ENCODE data around the gene TPM1.

TPM1 gene

DNA sequence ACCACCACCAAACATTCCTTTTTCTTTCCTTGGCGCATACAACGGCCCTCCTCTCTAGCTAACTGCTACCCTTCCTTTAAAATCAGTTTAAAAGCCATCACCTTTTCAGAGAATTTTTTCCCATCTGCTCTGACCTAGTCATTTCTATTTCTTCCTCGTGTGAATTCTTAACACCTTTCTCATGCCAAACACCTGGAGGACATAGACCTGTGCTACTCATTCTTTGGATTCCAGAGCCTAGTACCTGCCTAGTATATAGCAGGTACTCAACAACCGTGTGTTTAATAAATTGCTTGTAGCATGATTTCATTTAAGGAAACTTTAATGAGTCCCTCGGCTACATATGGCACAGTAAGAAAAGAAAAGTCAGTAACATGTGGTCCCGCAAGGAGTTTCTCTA is 2.0 kb upstream of the TPM1 start:
- no peaks in the 10 kb centered on the region; the same call in 1 of the 2 replicates for H3K27me3 ChIP-seq (ENCODE audit: low read length)
- no peak overlapping the region for H3K9ac ChIP-seq (ENCODE audit: low read length)
- H3K36me3 ChIP-seq (ENCODE audit: low read length): no peaks in the 10 kb centered on the region
- no peak overlapping the region for H3K4me3 ChIP-seq (ENCODE audit: insufficient read depth, low read length, poor library complexity, severe bottlenecking)
- TF ChIP-seq, protein P1, sequence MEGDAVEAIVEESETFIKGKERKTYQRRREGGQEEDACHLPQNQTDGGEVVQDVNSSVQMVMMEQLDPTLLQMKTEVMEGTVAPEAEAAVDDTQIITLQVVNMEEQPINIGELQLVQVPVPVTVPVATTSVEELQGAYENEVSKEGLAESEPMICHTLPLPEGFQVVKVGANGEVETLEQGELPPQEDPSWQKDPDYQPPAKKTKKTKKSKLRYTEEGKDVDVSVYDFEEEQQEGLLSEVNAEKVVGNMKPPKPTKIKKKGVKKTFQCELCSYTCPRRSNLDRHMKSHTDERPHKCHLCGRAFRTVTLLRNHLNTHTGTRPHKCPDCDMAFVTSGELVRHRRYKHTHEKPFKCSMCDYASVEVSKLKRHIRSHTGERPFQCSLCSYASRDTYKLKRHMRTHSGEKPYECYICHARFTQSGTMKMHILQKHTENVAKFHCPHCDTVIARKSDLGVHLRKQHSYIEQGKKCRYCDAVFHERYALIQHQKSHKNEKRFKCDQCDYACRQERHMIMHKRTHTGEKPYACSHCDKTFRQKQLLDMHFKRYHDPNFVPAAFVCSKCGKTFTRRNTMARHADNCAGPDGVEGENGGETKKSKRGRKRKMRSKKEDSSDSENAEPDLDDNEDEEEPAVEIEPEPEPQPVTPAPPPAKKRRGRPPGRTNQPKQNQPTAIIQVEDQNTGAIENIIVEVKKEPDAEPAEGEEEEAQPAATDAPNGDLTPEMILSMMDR (IDR thresholded peaks at IDR 0.05; ENCODE audit: insufficient read depth, low read length, poor library complexity, severe bottlenecking): no peak
- TF ChIP-seq EZH2phosphoT487 (conservative IDR thresholded peaks at IDR 0.05; ENCODE audit: low read length): no peak
- H3F3A ChIP-seq (ENCODE audit: insufficient read depth): no peaks in the 10 kb centered on the region
- H3K4me2 ChIP-seq (ENCODE audit: low read depth, low read length, poor library complexity, severe bottlenecking): no peak overlapping the region
- no peaks in the 10 kb centered on the region for H3K79me2 ChIP-seq (ENCODE audit: insufficient read depth, low read length)
- H3K9me2 ChIP-seq (replicated peaks; ENCODE audit: insufficient read depth, low read length): no peaks in the 10 kb centered on the region
- H3K27ac ChIP-seq (ENCODE audit: low read depth, low read length): no peak overlapping the region
- no peaks in the 10 kb centered on the region for H3K9me3 ChIP-seq (ENCODE audit: insufficient read depth, low read length)
- H2AFZ ChIP-seq (ENCODE audit: low read depth, low read length, severe bottlenecking): no peak overlapping the region
- no peaks in the 10 kb centered on the region for H4K20me1 ChIP-seq (ENCODE audit: low read depth, low read length)

DNA sequence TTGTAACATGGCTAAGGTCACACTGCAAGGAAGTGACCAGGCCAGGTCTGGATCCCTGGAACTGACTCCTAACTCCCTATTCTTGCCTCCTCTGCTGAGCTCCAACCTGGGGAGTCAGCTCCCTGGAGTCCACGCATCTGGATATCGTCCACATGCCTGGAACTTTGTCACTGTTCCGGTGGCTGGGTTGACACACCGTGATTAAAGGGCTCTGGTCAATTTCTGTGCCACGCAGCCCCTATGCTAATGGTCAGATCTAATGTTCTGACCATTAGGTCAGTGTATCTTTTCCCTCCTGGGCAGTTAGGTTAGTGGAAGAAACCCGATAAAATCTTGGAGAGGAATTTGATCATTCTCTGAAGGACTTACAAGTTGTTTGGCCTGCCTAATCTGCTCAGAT is 1.6 kb upstream of the TPM1 start:
- Histone ChIP-seq H3K27ac (ENCODE audit: low read depth, low read length) (no peak overlapping the region), H2AFZ (ENCODE audit: low read depth, low read length, severe bottlenecking) (no peak overlapping the region), H3K9me3 (ENCODE audit: insufficient read depth, low read length) (no peaks in the 10 kb centered on the region), H3K4me2 (ENCODE audit: low read depth, low read length, poor library complexity, severe bottlenecking) (no peak overlapping the region), H3K9me2 (replicated peaks; ENCODE audit: insufficient read depth, low read length) (no peaks in the 10 kb centered on the region), H3K79me2 (ENCODE audit: insufficient read depth, low read length) (no peaks in the 10 kb centered on the region), H3K36me3 (ENCODE audit: low read length) (no peaks in the 10 kb centered on the region), H3K4me3 (ENCODE audit: insufficient read depth, low read length, poor library complexity, severe bottlenecking) (no peak overlapping the region), H4K20me1 (ENCODE audit: low read depth, low read length) (no peaks in the 10 kb centered on the region), H3F3A (ENCODE audit: insufficient read depth) (no peaks in the 10 kb centered on the region), H3K27me3 (ENCODE audit: low read length) (no peaks in the 10 kb centered on the region; the same call in 1 of the 2 replicates), H3K9ac (ENCODE audit: low read length) (no peak overlapping the region)
- no peak for TF ChIP-seq EZH2phosphoT487 (conservative IDR thresholded peaks at IDR 0.05; ENCODE audit: low read length)
- TF ChIP-seq, protein P1 (IDR thresholded peaks at IDR 0.05; ENCODE audit: insufficient read depth, low read length, poor library complexity, severe bottlenecking): no peak

DNA sequence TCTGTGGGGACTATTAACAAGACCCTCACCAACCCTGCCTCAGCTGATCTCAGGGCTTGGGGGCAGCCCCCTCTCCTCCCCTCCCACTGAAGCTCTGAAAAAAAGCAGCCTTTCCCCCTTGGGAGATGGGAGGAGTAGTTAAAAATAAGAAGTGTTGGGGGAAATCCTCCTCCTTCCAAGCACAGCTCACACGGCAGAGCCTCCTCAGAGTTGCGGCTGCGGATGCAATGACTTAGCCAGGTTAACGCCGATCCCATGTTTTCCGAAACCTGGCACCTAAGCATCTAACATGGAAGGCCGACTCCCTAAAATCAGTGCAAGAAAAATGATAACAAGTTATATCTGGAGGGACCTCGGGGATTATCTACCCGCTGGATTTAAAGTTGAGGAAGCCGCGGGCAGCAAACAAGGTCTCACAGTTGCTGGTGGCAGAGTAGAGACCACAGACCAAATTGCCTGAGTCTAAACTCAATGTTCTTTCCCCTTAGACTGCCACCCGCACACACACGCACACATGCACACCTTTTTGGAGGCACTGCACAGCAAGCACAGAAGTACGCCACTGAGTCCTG is 1.1 kb upstream of the TPM1 start:
- H3K27ac ChIP-seq (ENCODE audit: low read depth, low read length): no peak overlapping the region
- no peaks in the 10 kb centered on the region; the same call in 1 of the 2 replicates for H3K27me3 ChIP-seq (ENCODE audit: low read length)
- H3K9me3 ChIP-seq (ENCODE audit: insufficient read depth, low read length): no peaks in the 10 kb centered on the region
- H2AFZ ChIP-seq (ENCODE audit: low read depth, low read length, severe bottlenecking): no peak overlapping the region
- no peak overlapping the region for H3K4me2 ChIP-seq (ENCODE audit: low read depth, low read length, poor library complexity, severe bottlenecking)
- no peaks in the 10 kb centered on the region for H3K36me3 ChIP-seq (ENCODE audit: low read length)
- no peaks in the 10 kb centered on the region for H3F3A ChIP-seq (ENCODE audit: insufficient read depth)
- TF ChIP-seq, protein P1 (IDR thresholded peaks at IDR 0.05; ENCODE audit: insufficient read depth, low read length, poor library complexity, severe bottlenecking): no peak
- TF ChIP-seq EZH2phosphoT487 (conservative IDR thresholded peaks at IDR 0.05; ENCODE audit: low read length): no peak
- H3K9ac ChIP-seq (ENCODE audit: low read length): no peak overlapping the region
- H3K9me2 ChIP-seq (replicated peaks; ENCODE audit: insufficient read depth, low read length): no peaks in the 10 kb centered on the region
- H3K79me2 ChIP-seq (ENCODE audit: insufficient read depth, low read length): no peaks in the 10 kb centered on the region
- no peaks in the 10 kb centered on the region for H4K20me1 ChIP-seq (ENCODE audit: low read depth, low read length)
- no peak overlapping the region for H3K4me3 ChIP-seq (ENCODE audit: insufficient read depth, low read length, poor library complexity, severe bottlenecking)

Data from SU-DHL-6 (cell line).